SK-N-SH treated with all-trans-retinoic acid at 6 μM for 48 hours (cell line): ENCODE results near the gene FDPS.

ENCODE experiments used
- ATAC-seq: fragments of 200-7000 bp; cut with Tn5 transposase; 3 replicates; pipeline ENCODE4 v1.9.1; 2020; ENCODE audit warnings: mild to moderate bottlenecking, moderate library complexity
- CREB5 ChIP-seq: fragments of 250-450 bp; sonication (Bioruptor Pico); IDR thresholded peaks from 2 replicates; pipeline ENCODE4 v1.5.1; 2020; ENCODE audit warnings: low read depth, mild to moderate bottlenecking, moderate library complexity
- CSDC2 ChIP-seq: fragments of 250-450 bp; sonication (Bioruptor Pico); IDR thresholded peaks from 2 replicates; pipeline ENCODE4 v1.5.0; 2020; ENCODE audit warnings: mild to moderate bottlenecking, moderate library complexity
- CSRNP3 ChIP-seq: fragments of 250-450 bp; sonication (Bioruptor Pico); IDR thresholded peaks from 2 replicates; pipeline ENCODE4 v1.5.1; 2021; ENCODE audit warnings: mild to moderate bottlenecking, moderate library complexity
- ESRRG ChIP-seq: fragments of 250-450 bp; sonication (Bioruptor Pico); IDR thresholded peaks from 2 replicates; pipeline ENCODE4 v1.6.1; 2021; ENCODE audit warnings: mild to moderate bottlenecking
- ISL1 ChIP-seq: fragments of 250-450 bp; sonication (Bioruptor Pico); IDR thresholded peaks from 2 replicates; pipeline ENCODE4 v2.1.2; 2022; ENCODE audit warnings: mild to moderate bottlenecking, moderate library complexity
- OSR1 ChIP-seq: fragments of 250-450 bp; sonication (Bioruptor Pico); IDR thresholded peaks from 2 replicates; pipeline ENCODE4 v1.8.0; 2022; ENCODE audit warnings: moderate library complexity, mild to moderate bottlenecking, inconsistent platforms
- PPARA ChIP-seq: fragments of 250-450 bp; sonication (Bioruptor Pico); IDR thresholded peaks from 2 replicates; pipeline ENCODE4 v1.5.0; 2020; ENCODE audit warnings: mild to moderate bottlenecking, borderline replicate concordance
- RARB ChIP-seq: fragments of 250-450 bp; sonication (Bioruptor Pico); IDR thresholded peaks from 2 replicates; pipeline ENCODE4 v1.8.0; 2021; ENCODE audit warnings: mild to moderate bottlenecking, moderate library complexity
- SNAI2 ChIP-seq: fragments of 250-450 bp; sonication (Bioruptor Pico); IDR thresholded peaks from 2 replicates; pipeline ENCODE4 v1.5.0; 2020; ENCODE audit warnings: mild to moderate bottlenecking, moderate library complexity
- TCF4 ChIP-seq: fragments of 250-450 bp; sonication (Bioruptor Pico); IDR thresholded peaks from 2 replicates; pipeline ENCODE4 v1.8.0; 2021; ENCODE audit warnings: mild to moderate bottlenecking, moderate library complexity, borderline replicate concordance
- TOX ChIP-seq: fragments of 250-450 bp; sonication (Bioruptor Pico); IDR thresholded peaks from 2 replicates; pipeline ENCODE4 v1.8.0; 2021; ENCODE audit warnings: mild to moderate bottlenecking, moderate library complexity, borderline replicate concordance
- TSHZ2 ChIP-seq: fragments of 250-450 bp; sonication (Bioruptor Pico); IDR thresholded peaks from 2 replicates; pipeline ENCODE4 v1.5.0; 2020; ENCODE audit warnings: mild to moderate bottlenecking, moderate library complexity
- ZFP30 ChIP-seq: fragments of 450-650 bp; formaldehyde crosslinking; IDR thresholded peaks from 2 replicates; pipeline ENCODE4 v1.5.0; 2022; ENCODE audit warnings: mild to moderate bottlenecking, moderate library complexity
- ZNF565 ChIP-seq: fragments of 450-650 bp; formaldehyde crosslinking; conservative IDR thresholded peaks from 2 replicates; pipeline ENCODE4 v1.5.0; 2020; ENCODE audit warnings: low read depth, mild to moderate bottlenecking, moderate library complexity
- ZNF70 ChIP-seq: fragments of 450-650 bp; formaldehyde crosslinking; IDR thresholded peaks from 2 replicates; pipeline ENCODE4 v1.5.0; 2020; ENCODE audit warnings: mild to moderate bottlenecking, moderate library complexity
- ZNF8 ChIP-seq: fragments of 450-650 bp; formaldehyde crosslinking; IDR thresholded peaks from 2 replicates; pipeline ENCODE4 v1.5.0; 2020; ENCODE audit warnings: mild to moderate bottlenecking, moderate library complexity

The FDPS gene

GRCh38 chr1:155360051-155360450 lies 51.4 kb downstream of the FDPS start:
- no peak for ATAC-seq
- TF ChIP-seq PPARA (no peak), TOX (no peak), ISL1 (CRISPR knock-in tag) (no peak), CREB5 (CRISPR knock-in tag) (no peak), SNAI2 (CRISPR knock-in tag) (no peak), OSR1 (CRISPR knock-in tag) (no peak), CSRNP3 (CRISPR knock-in tag) (no peak), ZNF565 (CRISPR knock-in tag) (no peak), TSHZ2 (CRISPR knock-in tag) (no peak), ZFP30 (CRISPR knock-in tag) (no peak), TCF4 (CRISPR knock-in tag) (no peak), ESRRG (CRISPR knock-in tag) (no peak), ZNF8 (no peak), RARB (CRISPR knock-in tag) (no peak), ZNF70 (no peak), CSDC2 (CRISPR knock-in tag) (no peak)
- TF ChIP-seq, all 23 proteins: peak for 0
